IMR-90 (cell line): Measurements from ENCODE around the gene CNNM3. TPM values are rescaled to one million over a fixed set of nuclear protein-coding genes. Genes with fewer than 3 reads are reported as not detected.

Experiments
- ATAC-seq: fragments of 200-7000 bp; cut with Tn5 transposase; 2 replicates; pipeline ENCODE4 v1.9.1; 2020; ENCODE audit warnings: low read depth, mild to moderate bottlenecking, moderate library complexity
- BruUV-seq: library from RNA; stranded (reverse); fragments of 400-500 nt; replicated peaks from 2 replicates; lab custom pipeline; 2021; lab: Mats Ljungman, UMichigan
- CTCF ChIA-PET: fragments of 300-600 bp; formaldehyde crosslinking; extraction: SDS; loops from one replicate; lab custom pipeline; 2021; ENCODE audit warnings: antibody characterized with exemption; lab: Yijun Ruan, JAX
- POLR2A ChIA-PET: fragments of 300-600 bp; sonication (Branson Sonifier 250); formaldehyde crosslinking; loops from one replicate; lab custom pipeline; 2022; ENCODE audit warnings: antibody characterized with exemption; ENCODE audit not compliant: unreplicated experiment; lab: Charles Lee
- DNase-seq: peaks from one replicate; pipeline ENCODE4 v3.0.0; 2013
- H2AFZ ChIP-seq: replicated peaks from 2 replicates; pipeline ENCODE3; 2013; ENCODE audit warnings: low read length, mild to moderate bottlenecking; ENCODE audit not compliant: poor library complexity
- H2AK5ac ChIP-seq: 2 replicates; pipeline ENCODE4 v1.6.1; 2013; ENCODE audit warnings: low read depth, low read length, inconsistent platforms
- H2AK9ac ChIP-seq: replicated peaks from 2 replicates; pipeline ENCODE3; 2013; ENCODE audit warnings: mild to moderate bottlenecking, low read depth, low read length, moderate library complexity; ENCODE audit not compliant: poor library complexity
- H2BK120ac ChIP-seq: 2 replicates; pipeline ENCODE4 v1.6.1; 2013; ENCODE audit warnings: low read depth, low read length, inconsistent platforms
- H2BK15ac ChIP-seq: 3 replicates; pipeline ENCODE4 v1.6.1; 2013; ENCODE audit warnings: low read depth, low read length, inconsistent platforms
- H2BK20ac ChIP-seq: 2 replicates; pipeline ENCODE4 v1.6.1; 2013; ENCODE audit warnings: low read depth, mild to moderate bottlenecking, inconsistent platforms, low read length, moderate library complexity
- H2BK5ac ChIP-seq: 2 replicates; pipeline ENCODE4 v1.6.1; 2013; ENCODE audit warnings: mild to moderate bottlenecking, low read depth, low read length, inconsistent platforms; ENCODE audit not compliant: poor library complexity, severe bottlenecking
- H3K14ac ChIP-seq: replicated peaks from 2 replicates; pipeline ENCODE4 v1.6.1; 2013; ENCODE audit warnings: low read depth, low read length, inconsistent platforms
- H3K18ac ChIP-seq: 2 replicates; pipeline ENCODE4 v1.6.1; 2013; ENCODE audit warnings: low read depth, low read length, control low read depth
- H3K23ac ChIP-seq: 2 replicates; pipeline ENCODE4 v1.6.1; 2013; ENCODE audit warnings: low read depth, low read length, inconsistent platforms
- H3K27ac ChIP-seq: 2 replicates; pipeline ENCODE4 v1.5.1; 2013; ENCODE audit warnings: mild to moderate bottlenecking, control low read depth, low read length; ENCODE audit not compliant: insufficient read depth
- H3K27me3 ChIP-seq: 2 replicates; pipeline ENCODE4 v1.6.1; 2013; ENCODE audit warnings: low read length; ENCODE audit not compliant: control insufficient read depth, insufficient read depth
- H3K36me3 ChIP-seq: 2 replicates; pipeline ENCODE4 v1.6.1; 2013; ENCODE audit warnings: low read length, mixed read lengths; ENCODE audit not compliant: control insufficient read depth, insufficient read depth
- H3K4ac ChIP-seq: 2 replicates; pipeline ENCODE4 v1.6.1; 2013; ENCODE audit warnings: low read depth, low read length, inconsistent platforms
- H3K4me1 ChIP-seq: 2 replicates; pipeline ENCODE4 v1.6.1; 2013; ENCODE audit warnings: low read length, mixed read lengths; ENCODE audit not compliant: control insufficient read depth, insufficient read depth
- H3K4me2 ChIP-seq: 2 replicates; pipeline ENCODE4 v1.6.1; 2013; ENCODE audit warnings: low read depth, mild to moderate bottlenecking, control low read depth, low read length, moderate library complexity
- H3K4me3 ChIP-seq: 2 replicates; pipeline ENCODE4 v1.5.1; 2013; ENCODE audit warnings: low read depth, mild to moderate bottlenecking, control low read depth, low read length, moderate library complexity; ENCODE audit not compliant: insufficient read depth
- H3K56ac ChIP-seq: 2 replicates; pipeline ENCODE4 v1.6.1; 2013; ENCODE audit warnings: low read length, inconsistent platforms; ENCODE audit not compliant: insufficient read depth; ENCODE audit errors: extremely low read depth
- H3K79me1 ChIP-seq, 2 experiments: 2 replicates each; pipeline ENCODE4 v1.6.1; 2013; ENCODE audit warnings: low read length in 2 of 2, inconsistent platforms in 1 of 2, low read depth in 1 of 2
- H3K9ac ChIP-seq: 2 replicates; pipeline ENCODE4 v1.6.1; 2013; ENCODE audit warnings: low read depth, low read length, control low read depth
- H3K9me1 ChIP-seq: 2 replicates; pipeline ENCODE4 v1.6.1; 2013; ENCODE audit warnings: low read length, inconsistent platforms; ENCODE audit not compliant: insufficient read depth
- H3K9me3 ChIP-seq: 2 replicates; pipeline ENCODE4 v1.6.1; 2013; ENCODE audit warnings: low read length; ENCODE audit not compliant: control insufficient read depth, insufficient read depth
- H4K20me1 ChIP-seq: 2 replicates; pipeline ENCODE4 v1.6.1; 2013; ENCODE audit warnings: low read length, inconsistent platforms; ENCODE audit not compliant: insufficient read depth
- H4K5ac ChIP-seq: 2 replicates; pipeline ENCODE4 v1.6.1; 2013; ENCODE audit warnings: mild to moderate bottlenecking, low read depth, low read length, control low read depth
- H4K8ac ChIP-seq, 2 experiments: 2 replicates each; pipeline ENCODE4 v1.6.1; 2013; ENCODE audit warnings: low read depth in 2 of 2, low read length in 2 of 2, control low read depth in 1 of 2, inconsistent platforms in 1 of 2
- H4K91ac ChIP-seq: 2 replicates; pipeline ENCODE4 v1.6.1; 2013; ENCODE audit warnings: low read depth, low read length, inconsistent platforms; ENCODE audit not compliant: insufficient read depth
- BHLHE40 ChIP-seq: fragments of 150-350 bp; IDR thresholded peaks from 2 replicates; pipeline ENCODE4 v1.6.1; 2016; ENCODE audit warnings: mild to moderate bottlenecking, low read depth, low read length
- CEBPB ChIP-seq: IDR thresholded peaks from 2 replicates; pipeline ENCODE4 v1.6.1; 2012; ENCODE audit warnings: low read depth, low read length, improper control_type of control experiment
- CHD1 ChIP-seq: IDR thresholded peaks from 2 replicates; pipeline ENCODE4 v1.6.1; 2012; ENCODE audit warnings: low read depth, low read length, improper control_type of control experiment
- FOS ChIP-seq: fragments of 150-350 bp; IDR thresholded peaks from 2 replicates; pipeline ENCODE4 v1.6.1; 2016; ENCODE audit warnings: low read depth, low read length
- MAFK ChIP-seq: IDR thresholded peaks from 2 replicates; pipeline ENCODE4 v1.6.1; 2012; ENCODE audit warnings: low read depth, low read length, improper control_type of control experiment
- MAZ ChIP-seq: IDR thresholded peaks from 2 replicates; pipeline ENCODE4 v1.6.1; 2012; ENCODE audit warnings: low read depth, mild to moderate bottlenecking, low read length, improper control_type of control experiment, moderate library complexity, borderline replicate concordance
- MXI1 ChIP-seq: IDR thresholded peaks from 2 replicates; pipeline ENCODE4 v1.6.1; 2012; ENCODE audit warnings: low read depth, mild to moderate bottlenecking, low read length, moderate library complexity, borderline replicate concordance
- NFE2L2 ChIP-seq: fragments of 150-350 bp; IDR thresholded peaks from 2 replicates; pipeline ENCODE4 v1.6.1; 2016; ENCODE audit warnings: low read depth, mild to moderate bottlenecking, low read length
- POLR2A ChIP-seq: IDR thresholded peaks from 2 replicates; pipeline ENCODE4 v1.6.1; 2012; ENCODE audit warnings: mild to moderate bottlenecking, low read depth, low read length
- RAD21 ChIP-seq: IDR thresholded peaks from 2 replicates; pipeline ENCODE4 v1.6.1; 2012; ENCODE audit warnings: low read length, improper control_type of control experiment
- RCOR1 ChIP-seq: IDR thresholded peaks from 2 replicates; pipeline ENCODE4 v1.6.1; 2012; ENCODE audit warnings: mild to moderate bottlenecking, low read length, improper control_type of control experiment; ENCODE audit not compliant: insufficient replicate concordance
- RFX5 ChIP-seq: IDR thresholded peaks from 2 replicates; pipeline ENCODE4 v1.8.0; 2012; ENCODE audit warnings: low read depth, mild to moderate bottlenecking, low read length, moderate library complexity
- SMC3 ChIP-seq: fragments of 150-350 bp; IDR thresholded peaks from 2 replicates; pipeline ENCODE4 v1.6.1; 2016; ENCODE audit warnings: low read depth, mild to moderate bottlenecking, antibody characterized with exemption, low read length, moderate library complexity
- USF2 ChIP-seq: fragments of 150-350 bp; IDR thresholded peaks from 2 replicates; pipeline ENCODE4 v1.6.1; 2017; ENCODE audit warnings: mild to moderate bottlenecking, antibody characterized with exemption, low read length, low read depth
- WGBS, 2 experiments: methylation state at CpG; one replicate each; pipeline versions ENCODE4 v1.1.5 to v1.1.7; 2013; ENCODE audit warnings: missing lambda C conversion rate in 2 of 2; ENCODE audit not compliant: insufficient read length in 1 of 2; ENCODE audit errors: extremely low coverage in 2 of 2; 5-methylcytosine and 5-hydroxymethylcytosine counted together
- dilution Hi-C: fragments of 300-500 bp; cut with HindIII; formaldehyde crosslinking; loops from one replicate; pipeline ENCODE4 v1.14.3; 2018; ENCODE audit warnings: low sequenced_read_pairs; ENCODE audit not compliant: unreplicated experiment
- in situ Hi-C: fragments of 300-500 bp; cut with MboI; formaldehyde crosslinking; loops from 3 replicates; pipeline ENCODE4 v1.14.3; 2019; ENCODE audit warnings: low sequenced_read_pairs, inconsistent platforms, mixed read lengths
- intact Hi-C: fragments of 100-400 bp; cut with micrococcal nuclease; formaldehyde crosslinking; loops from 2 replicates; pipeline ENCODE4 v1.10.0; 2022
- polyA plus RNA-seq, 3 experiments: library from polyadenylated mRNA; depleted of rRNA; stranded (reverse); fragments of >200 nt; gene quantifications; 2 replicates each; pipeline ENCODE4 v1.2.3, GENCODE V29; 2012; ENCODE audit warnings: low replicate concordance in 1 of 3
- total RNA-seq: library from RNA; depleted of rRNA; stranded (reverse); fragments of >200 nt; gene quantifications from 2 replicates; pipeline ENCODE4 v1.2.3, GENCODE V29; 2012

Gene CNNM3
- total and polyA plus RNA-seq, 2 of the 4 experiments (the other 2 are of a cell fraction), result 2.3 to 6.1 TPM

- TF ChIP-seq SMC3, result no peak
These were observed 24.1 kb downstream of the CNNM3 start (continued) for GRCh38 chr2:96839875-96840850.

GRCh38 chr2:96841701-96842495 lies 25.8 kb downstream of the CNNM3 start:
- Histone ChIP-seq H3K79me1 (no peaks in the 10 kb centered on the region), H3K4me2 (no peak overlapping the region), H2AFZ (no peak overlapping the region), H2AK5ac (no peak overlapping the region), H3K9me1 (no peaks in the 10 kb centered on the region), H2AK9ac (no peak overlapping the region), H3K27ac (no peak overlapping the region), H3K23ac (no peak overlapping the region), H2BK20ac (no peak overlapping the region), H4K20me1 (no peaks in the 10 kb centered on the region; the same call in 1 of the 2 replicates), H4K91ac (no peak overlapping the region), H3K14ac (no peak overlapping the region), H2BK120ac (no peak overlapping the region), H2BK5ac (no peak overlapping the region), H3K9ac (no peak overlapping the region), H3K4me3 (no peak overlapping the region), H3K18ac (no peak overlapping the region), H3K4ac (no peak overlapping the region), H3K9me3 (no peaks in the 10 kb centered on the region), H3K56ac (no peak overlapping the region), H3K27me3 (no peaks in the 10 kb centered on the region), H4K8ac (no peak overlapping the region), H2BK15ac (no peak overlapping the region), H3K4me1 (no peaks in the 10 kb centered on the region), H4K5ac (no peak overlapping the region), H3K36me3 (peaks cover 5% of the 10 kb centered on the region)
- in situ Hi-C loops (no loop called here), intact Hi-C loops (no loop called here), dilution Hi-C loops (no loop called here)
- DNase-seq (no peak), ATAC-seq (no peak)
- CTCF ChIA-PET, result no interaction called here
- POLR2A ChIA-PET, result no interaction called here
- 78% methylated on average over 4 of the region's 16 CpGs; no CpG with 5 or more reads in 1 of the 2 experiments for WGBS, 2 experiments
- no TSS peak for BruUV-seq
- TF ChIP-seq SMC3 (no peak), MAZ (no peak), POLR2A (no peak), MAFK (no peak), MXI1 (no peak), RAD21 (no peak), NFE2L2 (no peak), CHD1 (no peak), USF2 (no peak), BHLHE40 (no peak), RCOR1 (no peak), FOS (no peak), CEBPB (no peak), RFX5 (no peak)
